Stimulated activated CD8-positive, alpha-beta memory T cell treated with anti-CD3 and anti-CD28 coated beads, Interleukin-15, amount 100 ng/mL, for 48 hours (primary cell): ENCODE results near the gene BAMBI.
"Not testable (repeated sequence)": the region's sequence is repeated elsewhere in the genome, so short reads cannot be mapped to it uniquely, and the experiment has no call there.

Experiments used
- DNase-seq, 2 donors: peaks; one replicate each; pipeline ENCODE4 v3.0.0-alpha.2; 2020; ENCODE audit warnings: low read depth in 2 of 2

Gene BAMBI, protein sequence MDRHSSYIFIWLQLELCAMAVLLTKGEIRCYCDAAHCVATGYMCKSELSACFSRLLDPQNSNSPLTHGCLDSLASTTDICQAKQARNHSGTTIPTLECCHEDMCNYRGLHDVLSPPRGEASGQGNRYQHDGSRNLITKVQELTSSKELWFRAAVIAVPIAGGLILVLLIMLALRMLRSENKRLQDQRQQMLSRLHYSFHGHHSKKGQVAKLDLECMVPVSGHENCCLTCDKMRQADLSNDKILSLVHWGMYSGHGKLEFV

DNA sequence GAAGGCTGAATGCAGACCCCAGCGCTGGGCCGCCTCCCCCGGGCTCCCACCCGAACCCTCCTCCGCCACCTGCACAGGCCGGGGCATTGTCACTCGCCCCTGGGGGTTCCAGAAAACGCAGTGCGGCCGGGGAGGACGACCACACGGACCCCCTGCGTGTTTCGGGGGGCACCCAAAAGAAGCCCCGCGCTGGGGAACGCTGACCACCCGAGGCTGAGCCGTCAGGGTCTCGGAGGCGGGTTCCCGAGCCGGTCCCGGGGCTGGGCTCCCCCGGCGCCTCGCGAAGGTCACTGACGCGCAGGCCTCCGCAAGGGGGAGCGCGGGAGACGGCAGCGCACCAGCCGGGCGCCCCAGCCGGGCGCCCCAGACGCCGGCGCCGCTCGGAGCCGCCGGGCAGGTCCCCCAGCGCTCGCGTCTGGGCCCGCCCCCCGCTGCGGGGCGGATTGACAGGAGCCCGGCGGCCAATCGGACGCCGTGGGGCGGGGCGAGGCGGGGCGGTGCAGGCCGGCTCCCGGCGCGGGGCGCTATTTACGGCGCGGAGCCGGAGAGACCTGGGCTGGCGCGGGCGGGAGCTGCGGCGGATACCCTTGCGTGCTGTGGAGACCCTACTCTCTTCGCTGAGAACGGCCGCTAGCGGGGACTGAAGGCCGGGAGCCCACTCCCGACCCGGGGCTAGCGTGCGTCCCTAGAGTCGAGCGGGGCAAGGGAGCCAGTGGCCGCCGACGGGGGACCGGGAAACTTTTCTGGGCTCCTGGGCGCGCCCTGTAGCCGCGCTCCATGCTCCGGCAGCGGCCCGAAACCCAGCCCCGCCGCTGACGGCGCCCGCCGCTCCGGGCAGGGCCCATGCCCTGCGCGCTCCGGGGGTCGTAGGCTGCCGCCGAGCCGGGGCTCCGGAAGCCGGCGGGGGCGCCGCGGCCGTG lies at the start of gene BAMBI:
Gene BAMBI, plus strand, starts transcription at position 554 of the 920 bp plus-strand sequence. CDS start 377 bp downstream, outside the sequence.
- DNase-seq = peak; percentile 90

DNA sequence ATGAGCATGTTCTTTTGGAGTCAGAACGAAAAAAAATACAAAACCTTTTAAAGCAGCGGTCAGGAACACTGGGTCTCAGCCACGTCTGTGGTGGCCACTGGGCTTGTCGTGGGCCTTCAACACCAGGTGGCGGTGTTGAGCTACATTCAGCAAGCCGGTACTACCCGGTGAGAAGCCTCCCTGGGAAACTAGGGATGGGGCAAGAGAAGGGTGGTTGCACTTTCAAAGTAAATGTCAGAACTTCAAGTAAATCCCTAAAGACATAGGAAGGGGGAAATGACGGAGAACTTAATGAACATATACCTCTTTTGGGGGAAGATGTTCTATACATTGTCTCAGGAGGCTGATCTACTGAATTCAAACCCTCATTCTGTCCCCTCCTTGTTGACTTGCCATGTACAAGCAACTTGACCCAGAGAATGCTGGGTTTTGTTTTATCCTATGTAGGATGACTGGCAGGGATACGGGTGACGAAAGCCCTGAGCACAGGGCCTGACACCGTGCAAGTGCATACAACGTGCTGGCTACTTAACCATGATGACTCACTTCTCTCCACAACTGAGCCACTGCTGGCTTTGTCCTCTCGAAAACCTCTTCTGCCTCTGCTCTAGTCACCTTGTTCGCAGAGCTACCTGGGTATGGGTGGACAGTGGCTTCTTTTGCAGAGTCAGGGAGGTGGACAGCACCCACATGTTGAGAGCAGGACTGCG lies 49.0 kb upstream of the BAMBI start:
- peak; percentile 48 to 52 for DNase-seq

DNA sequence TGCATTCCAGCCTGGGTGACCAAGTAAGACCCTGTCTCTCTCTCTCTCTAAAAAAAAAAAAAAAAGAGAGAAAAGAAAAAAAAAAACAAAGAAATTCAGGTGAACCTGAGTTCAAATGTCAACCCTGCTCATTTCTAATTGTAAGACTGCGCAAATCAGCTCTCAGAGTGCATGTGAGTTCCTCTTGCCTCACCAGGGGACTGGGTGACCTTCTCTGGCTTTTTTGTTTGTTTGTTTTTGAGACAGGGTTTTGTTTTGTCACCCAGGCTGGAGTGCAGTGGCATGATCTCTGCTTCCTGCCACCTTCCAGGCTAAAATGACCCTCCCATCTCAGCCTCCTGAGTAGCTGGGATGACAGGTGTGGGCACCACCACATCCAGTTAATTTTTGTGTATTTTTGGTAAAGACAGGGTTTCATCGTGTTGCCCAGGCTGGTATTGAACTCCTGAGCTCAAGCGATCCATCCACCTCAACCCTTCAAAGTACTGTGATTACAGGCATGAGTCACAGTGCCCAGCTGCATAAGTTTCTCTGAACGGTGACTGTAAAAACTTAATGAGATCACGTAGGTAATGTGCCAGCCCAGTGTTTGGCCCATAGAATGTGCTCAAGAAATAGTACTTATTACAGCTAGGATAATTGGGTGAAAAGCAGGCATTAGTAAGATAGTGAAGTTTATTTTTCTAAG lies 45.3 kb upstream of the BAMBI start:
- no peak for DNase-seq

DNA sequence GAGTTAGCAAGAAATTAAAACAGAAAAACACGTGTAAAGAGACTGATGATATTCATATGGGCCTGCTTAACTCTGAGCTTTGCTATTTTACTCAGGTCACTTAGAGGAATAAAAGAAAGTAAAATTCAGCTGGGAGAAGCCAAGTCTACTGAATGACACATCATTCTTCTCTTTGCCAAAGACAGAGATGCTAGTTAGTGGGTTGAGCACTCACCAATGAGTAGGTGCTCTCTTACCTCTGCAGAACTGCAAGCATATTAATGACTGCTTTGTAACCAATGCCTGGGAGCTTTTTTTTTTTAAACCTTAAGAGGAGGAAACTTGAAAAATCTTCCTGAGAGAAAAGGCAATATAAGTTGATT lies 44.8 kb upstream of the BAMBI start:
- DNase-seq = no peak

DNA sequence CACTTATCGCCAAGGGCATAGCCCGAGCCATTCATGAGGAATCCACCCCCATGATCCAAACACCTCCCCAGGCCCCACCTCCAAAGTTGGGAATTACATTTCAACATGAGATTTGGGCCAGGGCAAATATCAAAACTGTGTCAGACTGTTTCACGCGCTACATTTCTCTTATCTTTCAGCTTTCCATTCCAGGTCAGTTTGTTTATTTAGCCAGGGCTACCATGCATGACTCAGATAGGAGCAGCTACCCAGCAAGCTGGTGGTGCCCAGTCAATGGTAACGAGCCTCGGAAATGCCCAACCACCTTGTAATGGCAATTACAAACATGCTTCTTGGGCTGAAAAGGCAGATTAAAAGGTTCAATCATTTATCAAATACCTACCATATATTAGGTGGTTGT lies 43.6 kb upstream of the BAMBI start:
- no peak for DNase-seq

DNA sequence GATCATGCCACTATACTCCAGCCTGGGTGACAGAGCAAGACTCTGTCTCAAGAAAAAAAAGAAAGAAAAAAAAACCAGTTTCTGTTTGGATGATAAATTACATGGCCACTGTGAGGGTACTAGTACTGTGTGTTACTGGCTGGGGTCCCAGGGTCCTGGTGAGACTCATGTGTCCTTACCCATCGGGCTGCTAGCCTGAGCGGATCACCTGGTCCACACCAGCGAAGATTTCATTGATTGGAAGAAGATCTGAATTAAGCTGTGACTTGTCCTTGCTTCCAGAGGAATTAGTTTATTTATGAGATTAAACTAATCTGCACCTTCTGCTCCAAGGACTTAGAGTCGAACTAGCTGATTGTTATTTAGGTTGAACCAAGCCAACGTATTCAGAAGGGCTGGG lies 40.0 kb upstream of the BAMBI start:
- DNase-seq = no peak

DNA sequence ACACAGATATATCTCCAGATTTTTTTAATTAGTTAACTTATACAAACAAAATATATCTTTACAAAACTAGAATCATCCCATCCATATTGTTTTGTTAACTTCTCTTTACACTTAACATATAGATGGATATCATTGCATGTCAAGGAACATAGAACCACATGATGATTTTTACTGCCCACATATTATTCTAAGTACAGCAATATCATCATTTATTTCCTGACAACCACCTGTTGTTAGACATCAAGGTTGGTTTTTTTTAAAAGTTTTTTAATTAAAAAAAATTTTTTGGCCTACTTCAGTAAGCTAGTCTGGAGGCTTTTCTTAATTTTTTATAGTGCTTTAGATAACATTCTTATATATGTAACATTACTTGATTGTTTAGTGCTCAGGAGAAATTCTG lies 38.9 kb upstream of the BAMBI start:
- no peak for DNase-seq

DNA sequence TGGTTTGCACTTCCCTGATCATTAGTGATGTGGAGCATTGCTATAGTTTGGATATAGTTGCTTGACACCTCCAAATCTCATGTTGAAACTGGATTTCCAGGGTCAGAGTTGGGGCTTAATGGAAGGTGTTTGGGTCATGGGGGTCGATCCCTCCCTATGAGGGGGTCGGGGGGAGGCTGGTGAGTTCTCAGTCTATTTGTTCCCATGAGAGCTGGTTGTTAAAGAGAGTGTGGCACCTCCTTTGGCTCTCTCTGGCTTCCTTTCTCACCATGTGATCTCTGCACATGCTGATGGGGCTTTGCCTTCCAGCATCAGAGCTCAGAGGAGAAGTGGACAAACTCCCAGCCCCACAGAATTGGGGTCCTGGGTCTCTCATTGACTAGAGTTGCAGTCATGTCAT lies 36.8 kb upstream of the BAMBI start:
- no peak for DNase-seq

DNA sequence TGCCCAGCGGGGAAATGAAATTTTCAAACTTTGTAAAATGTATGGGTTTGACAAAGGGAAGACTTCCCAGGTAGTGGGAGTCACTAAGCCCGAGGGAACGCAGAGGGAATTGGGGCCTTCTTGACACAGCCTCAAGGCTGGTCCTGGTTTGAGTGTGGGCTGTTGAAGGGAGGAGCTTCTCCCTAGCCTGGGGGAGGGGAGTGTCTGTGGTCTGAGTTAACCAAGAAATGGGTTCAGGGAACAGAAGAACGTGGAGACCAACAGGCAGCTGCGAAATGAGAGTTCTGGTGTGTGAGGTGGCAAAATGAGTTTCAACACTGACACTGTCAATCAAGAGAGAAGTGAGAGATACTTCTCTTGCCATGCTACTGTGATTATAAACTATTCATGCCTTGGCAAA lies 32.7 kb upstream of the BAMBI start:
- DNase-seq = no peak

DNA sequence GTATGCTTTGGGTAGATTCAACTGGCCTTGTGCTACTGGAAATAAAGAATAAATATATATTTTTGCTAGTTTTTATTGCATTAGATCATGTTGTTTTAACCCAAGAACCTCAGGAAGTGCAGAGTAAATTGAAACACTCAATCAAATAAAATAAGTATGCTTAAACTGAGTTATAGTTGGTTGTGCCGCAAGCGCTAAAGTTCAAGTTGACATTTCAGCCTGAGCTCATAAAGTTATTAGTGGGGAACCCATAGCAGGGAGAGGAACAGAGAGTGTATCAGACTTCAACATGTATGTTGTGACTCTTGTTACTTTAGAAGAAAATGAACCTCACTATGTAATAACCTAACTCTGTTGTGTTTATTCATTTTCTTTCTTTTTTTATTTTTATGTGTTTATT lies 25.2 kb upstream of the BAMBI start:
- DNase-seq = no peak

DNA sequence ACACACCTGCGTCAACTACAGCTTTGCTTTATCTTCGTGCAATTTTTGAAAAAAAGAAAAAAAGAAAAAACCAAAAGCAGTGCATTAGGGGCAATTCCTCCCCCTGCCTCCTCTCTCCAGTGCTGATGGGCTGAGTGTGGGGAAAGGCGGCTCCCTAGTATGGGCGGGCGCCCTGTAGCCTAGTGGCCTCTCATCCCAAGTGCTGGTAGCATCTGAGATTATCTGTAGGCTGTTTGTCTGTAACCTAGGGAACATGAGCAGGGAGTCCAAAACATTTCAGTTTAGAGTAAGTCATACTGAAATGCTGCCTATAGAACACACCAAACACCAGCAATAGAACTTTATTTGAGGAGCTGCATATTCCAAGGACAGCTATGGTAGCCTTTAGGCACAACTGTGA lies 24.6 kb upstream of the BAMBI start:
- DNase-seq = no peak

DNA sequence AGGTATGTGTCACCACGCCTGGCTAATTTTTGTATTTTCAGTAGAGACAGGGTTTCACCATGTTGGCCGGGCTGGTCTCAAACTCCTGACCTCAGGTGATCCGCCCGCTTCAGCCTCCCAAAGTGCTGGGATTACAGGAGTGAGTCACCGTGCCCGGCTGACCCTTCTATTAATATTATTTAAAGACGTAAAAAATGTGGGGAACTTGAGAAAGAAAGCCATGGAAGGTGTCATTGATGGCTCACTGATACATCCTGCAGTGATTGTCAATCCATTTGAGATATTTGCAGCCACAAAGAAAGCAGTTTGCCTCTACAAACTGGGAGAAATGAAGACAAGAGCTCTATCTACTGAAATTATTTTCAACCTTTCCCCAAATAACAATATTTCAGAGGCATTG lies 18.5 kb upstream of the BAMBI start:
- DNase-seq = not testable (repeated sequence)

DNA sequence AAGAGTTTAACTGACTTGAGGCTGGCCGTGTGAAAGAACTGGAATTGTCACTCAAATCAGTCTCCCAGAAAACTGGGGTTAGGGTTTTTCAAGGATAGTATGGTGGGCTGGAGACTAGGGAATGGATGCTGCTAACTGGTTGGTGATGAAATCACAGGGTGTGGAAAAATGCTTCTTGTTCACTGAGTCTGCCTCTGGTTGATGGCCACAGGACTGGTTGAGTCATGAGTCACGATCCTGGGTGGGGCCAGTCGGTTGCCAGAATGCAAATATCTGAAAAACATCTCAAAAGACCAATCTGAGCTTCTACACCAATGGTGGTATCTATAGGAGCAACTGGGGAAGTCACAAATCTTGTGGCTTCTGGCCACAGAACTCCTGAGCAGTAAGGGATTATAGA lies 16.3 kb upstream of the BAMBI start:
- no peak for DNase-seq

DNA sequence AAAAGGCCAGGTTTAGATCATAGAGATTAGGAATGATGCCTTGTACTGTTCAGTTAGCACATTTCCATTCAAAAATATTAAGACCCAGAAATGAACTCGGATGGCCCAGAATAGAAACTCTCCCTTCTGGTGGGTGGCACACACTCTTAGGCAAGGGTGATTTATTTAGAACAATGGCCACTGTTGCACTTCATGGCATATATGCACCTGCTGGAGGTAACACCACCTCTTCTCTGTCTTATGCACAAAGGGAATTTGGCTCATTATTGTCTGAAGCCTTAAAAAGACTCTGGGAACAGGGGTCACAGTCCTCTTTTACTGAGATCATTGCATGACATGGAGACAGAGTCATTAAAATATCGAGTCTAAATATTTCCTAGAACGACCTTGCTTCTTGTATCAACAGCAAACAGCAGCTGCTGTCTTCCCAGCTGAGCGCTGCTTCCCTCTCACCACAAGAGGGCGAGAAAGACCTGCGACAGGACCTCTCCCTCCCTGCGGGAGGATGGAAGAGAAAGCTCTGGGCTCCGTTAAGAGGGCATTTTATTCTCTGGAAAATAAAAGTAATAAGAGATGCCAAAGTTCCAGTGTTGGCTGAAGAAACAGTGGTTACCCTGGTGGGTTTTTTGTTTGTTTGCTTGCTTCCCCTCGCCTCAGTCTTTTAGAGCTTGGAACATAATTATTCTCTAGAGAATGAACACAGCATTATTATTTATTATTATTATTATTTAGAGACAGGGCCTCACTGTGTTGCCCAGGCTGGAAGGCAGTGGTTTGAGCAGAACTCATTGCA lies 13.5 kb upstream of the BAMBI start:
- peak; percentile 37 to 42 for DNase-seq

DNA sequence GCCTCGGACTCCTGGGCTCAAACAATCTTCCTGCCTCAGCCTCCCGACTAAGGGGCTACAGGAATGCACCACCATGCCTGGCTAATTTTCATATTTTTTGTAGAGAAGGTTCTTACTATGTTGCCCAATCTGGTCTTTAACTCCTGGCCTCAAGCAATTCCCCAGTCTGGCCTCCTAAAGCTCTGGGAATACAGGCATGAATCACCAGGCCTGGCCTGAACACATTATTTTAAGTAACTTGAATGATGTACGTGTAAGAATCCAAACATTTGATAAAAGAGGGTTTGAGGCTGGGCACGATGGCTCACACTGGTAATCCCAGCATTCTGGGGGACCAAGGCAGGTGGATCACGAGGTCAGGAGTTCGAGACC lies 13.0 kb upstream of the BAMBI start:
- DNase-seq = no peak

DNA sequence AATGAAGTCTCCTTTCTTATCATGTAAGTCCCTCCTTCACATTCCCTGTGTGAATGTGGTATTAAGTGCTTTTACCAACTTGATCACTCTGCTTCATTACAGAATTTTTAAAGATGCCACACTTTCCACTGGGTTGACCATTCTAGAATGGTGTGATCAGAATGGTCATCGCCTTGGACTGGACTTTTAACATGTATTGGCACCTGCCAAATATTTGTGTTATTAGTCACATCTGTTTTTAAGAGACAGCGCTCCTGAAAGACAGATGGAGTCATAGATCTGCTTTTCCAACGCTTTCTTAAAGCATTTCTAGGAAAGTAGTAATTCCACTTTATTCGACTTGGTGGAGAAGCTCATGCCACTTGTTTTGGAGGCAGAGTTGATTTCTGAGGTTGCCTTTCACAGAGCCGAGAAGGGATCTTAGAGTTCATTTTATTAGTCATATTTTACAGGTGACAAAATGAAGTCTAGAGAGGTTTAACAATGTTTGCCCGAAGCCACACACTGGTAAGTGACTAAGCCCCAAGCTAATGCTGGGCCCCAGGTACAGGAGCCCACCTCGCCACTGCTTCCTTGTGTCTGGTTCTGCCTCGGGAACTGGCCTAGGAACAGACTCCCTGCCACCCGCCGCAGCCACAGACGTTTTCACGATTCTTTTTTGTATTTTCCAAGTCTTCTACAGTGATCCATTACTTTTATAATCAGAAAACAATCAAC lies 10.4 kb upstream of the BAMBI start:
- DNase-seq = no peak

DNA sequence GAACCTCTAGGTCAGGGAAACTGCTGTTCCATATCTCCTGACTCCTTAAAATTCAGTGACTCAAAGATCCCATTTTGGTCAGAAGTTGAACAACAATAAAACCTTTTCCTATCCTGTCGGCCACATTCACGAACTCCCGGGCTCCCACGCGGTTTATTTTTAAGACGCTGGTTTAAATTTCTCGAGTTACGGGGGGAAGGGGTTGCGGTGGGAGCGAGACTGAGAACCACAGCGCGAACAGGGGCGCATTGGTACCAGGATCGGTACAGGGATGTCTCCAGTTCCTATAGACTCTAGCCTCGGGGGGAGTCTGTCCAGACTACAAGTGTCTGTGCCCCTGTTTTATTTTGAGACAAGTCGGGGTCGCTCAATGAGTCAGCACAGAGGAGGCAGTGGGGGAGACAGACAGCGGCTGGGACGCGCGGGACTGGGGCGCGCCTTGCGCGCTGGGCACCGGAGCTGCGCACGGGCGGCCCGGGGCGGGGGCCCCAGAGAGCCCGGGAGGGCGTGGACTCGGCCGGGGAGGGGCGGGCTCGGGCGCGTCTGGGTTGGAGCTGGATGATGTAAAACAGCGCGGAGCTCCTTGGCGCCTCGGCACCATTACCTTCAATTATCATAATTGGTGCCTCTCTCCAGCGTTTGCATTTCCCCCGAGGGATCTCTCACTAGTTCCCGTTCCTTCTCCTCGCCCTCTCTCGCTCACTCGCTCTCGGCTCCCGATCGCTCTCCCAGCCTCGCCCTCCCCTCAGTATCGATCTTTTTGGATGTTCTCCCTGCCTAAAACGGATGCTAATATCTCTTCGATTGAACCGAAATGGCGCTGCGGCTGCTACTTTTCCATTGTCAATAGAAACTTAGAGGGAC lies 8.7 kb upstream of the BAMBI start:
- DNase-seq = peak in 1 of 2 donors; percentile 48

DNA sequence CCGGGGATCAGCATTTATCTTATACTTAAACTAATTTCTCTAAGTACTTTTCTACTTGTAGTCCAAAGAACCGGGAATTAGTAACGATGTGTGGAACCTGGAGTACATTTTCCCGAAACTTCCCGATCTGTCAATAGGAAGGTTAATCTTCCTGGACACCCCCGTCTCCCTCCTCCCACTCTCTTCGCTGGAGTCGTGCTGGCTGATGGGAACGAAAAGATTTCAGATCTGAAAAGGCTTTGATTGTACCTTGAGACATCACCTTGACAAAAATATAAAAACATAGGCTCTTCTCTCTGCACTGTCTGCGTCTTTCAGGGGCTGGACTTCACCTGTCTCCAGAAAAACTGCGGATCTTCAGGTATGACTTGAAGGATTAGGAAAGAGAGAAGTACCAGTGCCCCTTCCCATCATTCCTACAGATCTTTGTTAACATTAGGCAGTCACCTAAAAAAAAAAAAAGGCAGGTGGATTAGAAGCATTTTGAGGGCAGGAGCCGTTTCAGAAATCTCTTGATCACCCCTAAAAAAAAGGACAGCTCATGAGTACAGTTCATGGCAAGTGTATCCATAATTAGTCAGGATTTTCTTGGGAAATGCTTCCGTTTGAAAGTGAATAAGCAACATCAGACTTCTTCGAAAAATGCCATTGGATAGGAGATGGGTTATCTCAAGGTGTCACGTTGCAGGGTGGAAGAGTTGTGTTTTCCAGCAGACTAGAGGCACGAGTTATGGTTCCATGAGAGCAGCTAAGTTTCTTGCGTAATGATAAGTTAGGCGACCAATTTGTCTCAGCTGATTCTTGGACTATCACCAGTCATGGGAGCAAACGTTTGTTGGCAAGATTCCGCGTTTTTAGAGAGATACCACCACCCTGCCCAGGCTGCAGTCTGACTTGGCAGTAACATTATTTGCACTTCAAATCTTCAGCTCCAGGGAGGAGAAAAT lies 7.8 kb upstream of the BAMBI start:
- no peak for DNase-seq
